ENCODE data around the gene MREG.

MREG gene, protein sequence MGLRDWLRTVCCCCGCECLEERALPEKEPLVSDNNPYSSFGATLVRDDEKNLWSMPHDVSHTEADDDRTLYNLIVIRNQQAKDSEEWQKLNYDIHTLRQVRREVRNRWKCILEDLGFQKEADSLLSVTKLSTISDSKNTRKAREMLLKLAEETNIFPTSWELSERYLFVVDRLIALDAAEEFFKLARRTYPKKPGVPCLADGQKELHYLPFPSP

DNA sequence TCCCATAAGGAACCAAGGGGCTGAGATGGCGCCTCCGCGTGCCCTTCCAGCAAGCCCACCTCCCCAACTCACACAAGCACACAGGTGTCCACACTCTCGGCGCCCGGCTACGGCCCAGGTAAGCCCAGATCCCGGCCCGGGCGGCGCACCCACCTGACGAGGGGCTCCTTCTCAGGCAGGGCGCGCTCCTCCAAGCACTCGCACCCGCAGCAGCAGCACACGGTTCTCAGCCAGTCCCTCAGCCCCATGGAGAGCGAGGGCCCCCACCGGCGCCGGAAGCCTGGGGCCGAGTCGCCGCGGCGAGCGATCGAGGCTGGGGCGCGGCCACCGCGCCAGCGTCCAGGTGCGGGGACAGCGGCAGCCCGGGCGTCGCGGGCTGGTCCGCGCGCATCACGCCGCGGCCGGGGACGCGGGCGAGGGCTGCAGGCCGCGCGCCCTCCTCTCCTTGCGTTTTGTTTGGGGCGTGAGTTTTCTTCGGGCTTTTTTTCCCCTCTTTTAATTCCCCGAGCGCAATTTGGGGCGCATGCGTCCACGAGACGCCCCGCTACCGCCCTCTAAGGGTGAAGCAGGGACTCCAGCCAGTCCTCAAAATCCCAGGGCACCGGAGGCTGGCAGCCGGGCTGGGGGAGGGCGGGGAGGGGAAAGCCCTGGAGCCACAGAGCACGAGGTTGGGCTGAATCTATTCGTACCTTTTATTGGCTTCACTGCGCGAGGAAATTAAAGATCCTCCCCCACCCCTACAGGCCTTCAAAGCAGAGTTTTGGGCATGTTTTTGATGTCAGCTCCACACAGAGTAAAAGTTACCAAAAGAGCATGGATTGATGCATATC lies at the start of gene MREG:
Gene MREG, minus strand, starts transcription at position 472 of the 830 bp plus-strand sequence. Its CDS starts 224 bp downstream, at position 248.
- peak; percentile 91 for DNase-seq

DNA sequence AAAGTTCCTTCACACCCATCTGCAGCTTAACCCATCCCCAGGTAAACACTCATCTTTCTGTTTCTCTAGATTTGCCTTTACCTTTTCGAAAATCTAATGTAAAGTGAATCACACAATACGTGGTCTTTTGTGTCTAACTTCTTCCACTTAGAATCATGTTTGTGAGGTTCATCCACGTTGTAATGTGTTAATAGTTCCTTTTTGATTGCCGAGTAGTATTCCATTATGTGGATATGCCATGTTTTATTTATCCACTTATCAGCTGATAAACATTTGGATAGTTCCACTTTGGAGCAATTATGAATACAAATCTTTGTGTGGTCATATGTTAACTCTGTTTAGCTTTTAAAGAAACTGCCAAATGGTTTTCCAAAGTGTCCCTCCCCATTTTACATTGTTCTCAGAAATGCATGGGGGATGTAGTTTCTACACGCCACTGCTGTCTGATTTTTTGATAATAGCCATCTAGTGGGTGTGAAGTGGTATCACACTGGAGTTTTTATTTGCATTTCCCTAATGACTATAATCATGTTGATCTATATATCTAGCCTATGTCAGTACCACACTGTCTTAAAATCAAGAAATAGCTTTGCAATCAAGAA lies 46.0 kb upstream of the MREG start:
- DNase-seq = no peak

DNA sequence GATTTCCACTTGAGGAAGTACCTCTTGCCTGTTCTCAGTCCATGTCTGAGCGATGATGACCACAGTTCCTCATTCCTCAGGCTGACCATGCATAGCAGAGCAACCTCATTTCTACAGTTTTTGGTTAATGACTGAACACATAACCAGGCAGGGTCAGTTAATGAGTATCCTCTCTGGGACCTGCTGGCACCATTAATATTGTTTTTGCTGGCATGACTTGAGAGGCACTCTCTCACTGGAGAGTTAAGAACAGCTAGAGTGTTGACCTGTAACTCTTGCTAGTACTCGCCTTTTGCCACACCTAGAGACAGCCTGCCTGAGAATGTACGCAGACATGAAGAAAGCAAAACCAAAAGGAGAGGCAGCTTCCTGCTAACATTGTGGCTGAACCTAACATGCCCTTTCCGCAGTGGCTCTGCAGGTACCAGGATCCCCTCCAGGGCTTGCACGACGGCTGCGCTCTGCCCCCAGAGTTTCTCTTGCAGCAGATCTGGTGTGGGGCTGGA lies 44.4 kb upstream of the MREG start:
- peak; percentile 67 for DNase-seq

DNA sequence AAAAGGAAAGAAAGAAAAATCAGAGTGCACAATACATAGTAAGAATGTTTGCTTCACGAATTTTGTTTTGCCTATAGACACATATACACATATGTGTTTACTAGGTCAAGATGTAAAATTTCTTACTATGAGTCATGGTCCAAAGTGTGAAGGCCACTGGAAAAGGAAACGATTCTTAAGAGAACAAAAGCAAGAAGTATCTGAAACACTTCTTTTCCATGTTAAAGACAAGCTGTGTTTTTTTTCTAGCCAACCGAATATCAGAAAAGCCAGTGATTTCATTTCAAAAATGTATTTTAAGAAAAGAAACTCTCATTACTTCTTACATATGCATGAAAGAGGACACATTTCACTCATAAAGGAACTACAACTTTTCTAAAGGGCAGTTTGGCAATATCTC lies 43.4 kb upstream of the MREG start:
- DNase-seq = peak; percentile 27

DNA sequence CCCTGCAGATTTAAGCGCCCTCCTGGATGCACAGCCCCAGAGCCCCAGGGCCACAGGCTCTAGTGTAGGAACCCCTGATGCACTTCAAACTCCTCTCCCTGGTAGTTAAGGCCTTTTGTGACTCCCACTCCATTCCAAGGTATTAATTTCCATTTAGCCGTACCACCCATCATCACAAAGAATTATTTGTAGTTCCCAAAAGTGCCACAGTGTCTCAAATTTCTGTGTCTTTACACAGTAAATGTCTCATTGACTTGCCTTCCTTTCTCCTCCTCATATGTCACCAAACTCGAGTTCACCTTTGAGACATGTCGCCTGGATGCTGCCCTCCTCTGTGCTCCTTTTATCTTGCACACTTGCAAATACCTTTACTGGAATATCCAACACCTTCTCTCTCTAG lies 42.3 kb upstream of the MREG start:
- no peak for DNase-seq

DNA sequence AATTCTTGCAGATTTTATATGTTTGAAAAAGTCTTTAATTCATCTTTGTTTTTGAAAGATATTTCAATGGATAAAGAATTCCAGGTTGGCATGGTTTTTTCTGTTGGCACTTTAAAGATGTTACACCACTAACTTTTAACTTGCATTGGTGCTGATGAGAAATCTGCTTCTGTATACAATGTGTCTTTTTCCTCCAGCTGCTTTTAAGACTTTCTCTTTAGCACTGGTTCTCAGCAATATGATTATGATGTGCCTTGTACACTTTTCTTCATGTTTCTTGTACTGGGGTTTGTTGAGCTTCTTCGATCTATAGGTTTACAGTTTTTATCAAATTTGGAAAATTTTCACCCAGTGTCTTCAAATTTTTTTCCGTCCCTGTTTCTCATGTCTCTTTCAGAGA lies 39.1 kb upstream of the MREG start:
- DNase-seq = no peak

DNA sequence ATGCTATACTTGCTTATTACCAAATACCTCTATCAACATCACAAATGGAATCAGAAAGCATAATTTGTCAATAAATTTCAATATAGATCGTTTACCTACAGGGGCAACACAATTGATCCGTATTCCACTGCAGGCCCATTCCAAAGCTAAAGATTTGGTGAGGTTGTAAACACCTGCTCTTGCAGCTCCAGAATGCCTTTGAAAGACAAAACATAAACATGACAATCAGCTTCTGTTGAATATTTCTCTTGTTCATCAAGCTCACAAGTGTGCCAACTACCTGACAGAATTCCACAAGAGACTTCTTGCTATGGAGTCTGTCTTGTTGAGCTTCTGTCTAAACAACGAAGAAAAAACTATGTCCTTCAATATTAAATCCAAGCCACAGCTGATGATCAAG lies 38.0 kb upstream of the MREG start:
- no peak for DNase-seq

DNA sequence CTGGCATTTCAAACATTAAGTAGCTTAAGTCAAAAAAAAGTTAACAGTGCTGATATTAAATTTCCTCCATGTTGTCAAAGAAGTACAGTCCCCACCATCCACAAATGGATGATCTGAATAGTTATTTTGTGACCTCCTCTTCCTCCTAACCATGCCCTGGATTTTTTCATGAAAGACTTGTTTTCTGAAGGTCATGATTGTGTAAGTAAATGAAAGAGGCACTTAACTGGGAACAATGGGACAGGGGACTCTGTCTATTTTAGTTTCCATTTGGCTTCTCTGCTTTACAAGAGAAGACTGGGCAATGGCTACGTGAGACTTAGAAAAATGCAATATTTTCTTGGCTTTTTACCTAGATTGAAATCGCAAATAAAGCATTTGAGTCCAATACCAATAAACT lies 36.1 kb upstream of the MREG start:
- DNase-seq = no peak

DNA sequence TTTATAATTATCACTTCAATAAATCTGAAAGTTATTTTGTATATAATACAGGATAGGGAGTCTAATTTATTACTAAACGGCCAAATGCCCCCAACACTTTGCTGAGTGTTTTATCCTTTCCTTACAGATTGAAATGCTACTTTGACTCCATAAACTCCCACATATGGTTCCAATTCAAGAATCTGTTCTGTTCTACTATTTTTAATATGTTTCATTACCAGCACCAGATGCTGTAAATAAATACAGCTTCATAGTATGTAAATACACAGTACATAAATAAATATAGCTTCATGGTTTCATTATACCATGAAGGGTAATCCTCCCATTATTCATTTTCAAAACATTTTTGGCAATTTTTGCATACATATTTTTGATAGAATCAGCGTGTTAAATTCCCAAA lies 34.0 kb upstream of the MREG start:
- DNase-seq = no peak

DNA sequence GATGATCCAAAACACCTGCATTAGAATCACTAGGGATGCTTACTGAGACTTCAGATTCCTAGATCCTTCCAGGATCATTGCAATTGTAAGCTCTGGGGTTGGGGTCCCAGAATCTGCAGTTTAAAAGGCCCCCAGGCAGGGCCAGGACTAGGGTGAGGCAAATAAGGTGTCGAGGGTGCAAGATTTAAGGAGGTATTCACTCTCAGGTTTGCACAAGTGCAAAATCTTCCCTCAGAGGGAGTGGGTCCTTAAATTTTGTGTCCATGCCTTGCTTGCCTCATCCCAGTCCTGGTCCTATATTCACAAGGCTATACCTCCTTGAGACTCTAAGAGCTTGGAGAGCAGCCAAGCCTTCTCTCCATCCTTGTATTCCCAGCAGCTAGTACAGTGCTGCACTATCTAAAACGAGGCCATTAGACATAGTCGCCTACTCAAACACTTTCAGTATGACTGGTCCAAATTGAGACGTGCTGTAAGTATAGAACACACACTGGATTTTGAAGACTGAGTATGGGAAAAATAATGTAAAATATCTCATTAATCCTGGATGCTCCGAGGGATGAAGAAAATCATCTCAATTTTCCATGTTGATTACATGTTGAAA lies 31.6 kb upstream of the MREG start:
- DNase-seq = peak; percentile 48

DNA sequence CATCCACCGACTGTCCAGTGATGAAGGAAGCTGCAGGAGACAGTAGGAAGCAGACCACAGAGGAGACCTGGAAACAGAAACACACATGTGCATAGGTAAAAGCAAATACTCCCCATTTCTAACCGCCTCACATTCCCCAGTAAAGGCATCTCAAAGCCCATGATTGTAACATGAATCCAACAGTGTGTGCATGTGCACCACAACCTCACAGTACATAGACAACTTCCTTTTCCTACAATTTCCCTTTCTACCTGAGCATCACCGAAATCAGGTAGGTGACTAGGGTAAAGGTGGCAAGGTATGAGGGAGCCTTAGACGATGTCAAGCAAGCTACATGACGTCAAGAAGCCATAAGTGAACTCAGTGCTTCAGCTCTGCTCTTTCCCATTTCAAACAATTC lies 30.6 kb upstream of the MREG start:
- no peak for DNase-seq

DNA sequence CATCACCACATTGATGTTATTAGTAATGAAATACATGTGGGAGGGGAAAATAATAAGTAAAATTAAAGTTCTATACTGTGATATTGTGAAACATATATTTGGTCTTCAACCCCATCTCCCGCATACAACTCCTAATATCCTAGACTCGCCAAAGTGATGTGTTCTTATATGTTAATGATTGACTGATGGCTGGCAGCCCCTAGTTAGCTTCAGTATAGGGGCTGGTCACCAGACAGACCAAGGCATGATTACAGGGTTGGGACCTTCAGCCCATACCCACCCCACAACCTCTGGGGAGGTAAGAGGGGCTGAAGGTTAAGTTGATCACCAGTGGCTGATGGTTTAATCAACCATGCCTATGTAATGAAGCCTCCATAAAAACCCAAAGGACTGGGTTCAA lies 28.1 kb upstream of the MREG start:
- no peak for DNase-seq

DNA sequence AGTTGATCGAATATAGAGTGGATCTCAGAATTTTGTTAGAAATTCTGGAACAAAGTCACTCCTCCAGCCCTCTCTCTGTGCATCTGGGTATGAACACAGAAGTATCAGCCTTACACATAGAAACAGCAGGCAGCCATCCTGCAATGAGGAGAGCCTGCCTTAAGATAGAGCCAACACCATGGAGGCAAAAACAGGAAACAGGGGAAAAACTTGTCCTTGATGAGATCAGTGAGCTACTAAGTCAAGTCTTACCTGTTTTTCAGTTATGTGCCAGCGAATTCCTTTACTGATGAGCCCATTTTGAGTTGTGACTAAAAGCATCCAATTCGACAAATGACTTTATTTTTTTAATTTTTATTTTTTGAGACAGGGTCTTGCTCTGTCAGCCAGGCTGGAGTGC lies 26.6 kb upstream of the MREG start:
- no peak for DNase-seq

DNA sequence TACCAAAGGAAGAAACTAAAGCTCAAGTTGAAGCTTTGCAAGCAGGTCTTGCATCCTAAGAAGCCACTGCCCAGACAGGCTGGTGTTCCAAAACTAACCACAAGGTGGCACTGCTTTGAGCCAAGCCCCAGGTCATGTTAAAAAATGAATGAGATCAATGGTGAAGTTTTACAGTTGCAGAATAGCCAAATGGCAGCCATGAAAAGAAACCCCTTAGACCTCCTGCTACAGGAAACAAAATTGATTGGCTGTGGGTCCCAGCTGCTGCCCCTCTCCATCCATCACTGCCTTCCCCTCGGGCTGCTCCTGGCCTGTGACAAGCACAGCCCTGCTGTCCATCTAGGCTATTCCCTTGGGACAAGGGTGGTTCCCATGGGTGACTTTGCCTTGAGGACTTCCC lies 20.7 kb upstream of the MREG start:
- DNase-seq = peak; percentile 85

DNA sequence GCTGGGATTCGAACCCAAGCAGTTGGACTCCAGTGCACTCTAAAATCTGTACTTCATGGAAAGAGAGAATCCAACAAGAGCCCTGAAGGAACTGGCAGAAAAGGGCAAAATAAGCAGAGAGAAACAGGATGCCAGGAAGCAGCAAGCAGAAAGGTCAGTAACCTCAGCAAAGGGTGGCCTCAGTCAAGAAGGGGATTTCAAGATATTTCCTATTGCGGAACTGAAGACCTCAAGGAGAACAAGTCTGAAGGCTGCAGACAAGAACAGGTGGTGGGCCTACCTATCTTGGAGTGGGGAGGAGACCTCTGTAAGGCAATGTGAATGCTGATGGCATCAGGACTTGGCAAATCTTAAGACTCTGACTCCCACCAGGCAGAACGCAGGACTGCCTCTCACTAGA lies 20.1 kb upstream of the MREG start:
- DNase-seq = no peak

DNA sequence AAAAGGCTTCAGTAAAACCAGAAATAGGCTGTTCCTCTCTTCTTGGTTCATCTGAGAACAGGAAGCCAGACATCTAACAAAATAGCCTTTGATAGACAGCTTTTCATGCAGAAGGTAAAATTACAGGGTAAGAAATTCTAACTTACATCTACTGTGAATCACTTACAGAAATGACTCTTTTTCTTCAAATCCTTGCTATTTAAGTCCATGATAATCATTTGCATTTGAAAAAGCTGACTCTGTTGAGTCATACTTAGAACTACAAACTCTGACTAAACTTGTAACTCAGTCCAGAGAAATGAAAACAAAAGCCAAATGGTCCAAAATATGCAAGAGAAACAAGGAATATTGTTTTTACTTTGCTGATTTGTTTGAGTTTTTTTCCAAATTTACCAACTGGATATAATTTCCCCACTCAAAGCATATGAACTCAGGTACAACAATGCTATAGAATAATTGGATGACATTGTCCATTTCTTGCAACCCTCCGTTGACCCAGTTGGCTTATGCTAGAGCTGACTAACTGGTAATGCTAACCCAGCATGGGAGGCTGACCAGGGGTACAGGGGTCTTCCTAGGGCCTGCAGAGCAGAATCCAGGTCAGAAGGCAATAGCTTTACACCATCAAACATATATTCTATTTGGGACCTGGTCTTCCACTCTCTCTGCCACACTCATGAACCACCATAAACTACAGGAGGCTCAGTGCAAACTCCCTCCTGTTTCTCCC lies 18.8 kb upstream of the MREG start:
- DNase-seq = peak; percentile 84

DNA sequence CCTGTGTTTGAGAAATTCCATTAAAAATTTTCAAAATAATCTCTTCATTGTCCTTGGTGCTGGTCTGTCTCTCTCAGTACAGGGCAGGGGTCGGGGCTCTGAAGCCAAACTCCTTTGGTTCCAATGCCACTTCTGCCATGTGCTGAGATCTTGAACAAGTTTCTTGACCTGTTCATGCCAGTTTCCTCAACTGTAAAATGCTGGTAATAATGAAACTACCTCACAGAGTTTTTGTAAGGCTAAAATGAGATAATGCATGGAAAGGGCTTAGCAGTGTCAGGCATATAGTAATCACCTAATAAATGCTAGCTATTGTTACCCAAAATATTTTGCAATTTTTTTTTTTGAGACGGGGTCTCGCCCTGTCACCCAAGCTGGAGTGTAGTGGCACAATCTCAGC lies 16.9 kb upstream of the MREG start:
- DNase-seq = peak; percentile 63

DNA sequence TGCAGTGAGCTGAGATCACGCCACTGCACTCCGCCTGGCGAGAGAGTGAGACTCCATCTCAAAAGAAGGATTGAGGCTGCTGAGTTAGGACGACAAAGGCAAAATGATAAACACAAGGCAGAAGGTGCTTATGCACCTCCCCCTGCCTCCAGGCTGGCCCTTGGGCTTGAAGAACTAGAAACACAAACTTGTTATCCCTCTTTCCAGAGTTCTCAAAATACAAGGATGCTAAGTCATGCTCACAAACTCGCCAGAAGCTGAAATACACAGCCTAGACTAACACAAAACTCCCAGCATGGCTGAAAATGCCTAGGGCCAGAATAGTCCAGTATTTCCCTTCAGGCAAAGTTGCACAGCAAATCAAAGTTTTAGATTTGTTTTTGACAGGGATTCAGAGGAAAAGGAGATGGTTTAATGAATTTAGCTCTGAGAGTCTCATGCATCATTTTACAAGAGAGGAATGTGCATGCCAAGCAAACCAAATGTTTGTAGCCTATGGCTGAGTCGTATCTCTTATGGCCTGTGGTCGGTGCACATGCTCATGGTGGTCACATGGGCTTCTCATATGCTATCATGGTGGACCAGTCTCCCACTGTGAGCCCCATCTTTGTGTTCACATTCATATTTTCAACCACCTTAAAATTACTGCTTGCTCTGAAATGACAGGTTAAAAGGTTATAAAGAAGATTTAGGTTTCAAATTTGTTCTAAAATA lies 16.2 kb upstream of the MREG start:
- DNase-seq = peak; percentile 48

DNA sequence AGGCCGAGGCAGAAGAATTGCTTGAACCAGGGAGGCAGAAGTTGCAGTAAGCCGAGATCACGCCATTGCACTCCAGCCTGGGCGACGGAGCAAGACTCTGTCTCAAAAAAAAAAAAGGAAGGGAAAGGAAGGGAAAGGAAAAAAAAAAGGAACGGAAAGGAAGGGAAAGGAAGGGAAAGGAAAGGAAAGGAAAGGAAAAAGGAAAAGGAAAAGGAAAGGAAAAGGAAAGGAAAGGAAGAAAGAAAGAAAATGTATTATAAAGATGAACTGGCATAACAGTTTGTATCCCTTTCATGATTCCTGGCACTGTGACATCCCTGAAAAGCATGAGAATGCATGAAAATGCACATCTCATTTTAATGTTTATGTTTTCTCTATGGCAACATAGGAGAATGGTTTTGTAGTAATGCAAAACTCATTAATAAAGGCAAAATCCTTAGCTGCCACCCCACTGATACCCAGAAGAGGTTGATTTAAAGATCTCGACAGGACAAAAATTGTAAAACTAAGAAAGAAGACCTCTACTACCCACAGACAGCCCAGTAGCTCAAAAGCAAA lies 11.5 kb upstream of the MREG start:
- DNase-seq = no peak

DNA sequence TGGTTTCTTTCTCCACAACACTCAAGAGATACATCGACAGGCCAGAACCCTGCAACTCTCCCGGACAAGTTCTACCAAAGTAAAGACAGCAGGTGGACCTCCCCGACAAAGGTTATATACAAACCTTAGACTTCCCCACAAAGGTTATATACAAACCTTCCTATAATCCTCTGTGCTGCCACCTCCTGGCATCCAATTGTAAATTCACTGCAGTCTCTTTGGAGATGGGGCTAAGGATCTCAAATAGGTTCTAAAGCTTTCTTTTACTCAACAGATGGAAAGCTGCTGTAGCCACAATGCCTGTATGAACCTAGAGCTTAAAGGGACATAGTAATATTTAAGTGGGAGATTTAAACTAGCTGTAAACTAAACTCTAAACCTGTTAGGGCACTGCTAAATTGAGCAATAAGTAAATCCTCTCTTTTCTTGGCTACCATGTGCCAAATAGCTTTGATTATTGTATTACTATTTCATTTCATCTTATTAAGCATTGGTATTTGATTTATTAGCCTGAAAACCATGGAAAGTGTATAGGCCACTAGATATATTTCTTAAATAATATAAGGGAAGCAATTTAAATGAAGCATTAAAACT lies 9.8 kb upstream of the MREG start:
- peak; percentile 69 for DNase-seq

DNA sequence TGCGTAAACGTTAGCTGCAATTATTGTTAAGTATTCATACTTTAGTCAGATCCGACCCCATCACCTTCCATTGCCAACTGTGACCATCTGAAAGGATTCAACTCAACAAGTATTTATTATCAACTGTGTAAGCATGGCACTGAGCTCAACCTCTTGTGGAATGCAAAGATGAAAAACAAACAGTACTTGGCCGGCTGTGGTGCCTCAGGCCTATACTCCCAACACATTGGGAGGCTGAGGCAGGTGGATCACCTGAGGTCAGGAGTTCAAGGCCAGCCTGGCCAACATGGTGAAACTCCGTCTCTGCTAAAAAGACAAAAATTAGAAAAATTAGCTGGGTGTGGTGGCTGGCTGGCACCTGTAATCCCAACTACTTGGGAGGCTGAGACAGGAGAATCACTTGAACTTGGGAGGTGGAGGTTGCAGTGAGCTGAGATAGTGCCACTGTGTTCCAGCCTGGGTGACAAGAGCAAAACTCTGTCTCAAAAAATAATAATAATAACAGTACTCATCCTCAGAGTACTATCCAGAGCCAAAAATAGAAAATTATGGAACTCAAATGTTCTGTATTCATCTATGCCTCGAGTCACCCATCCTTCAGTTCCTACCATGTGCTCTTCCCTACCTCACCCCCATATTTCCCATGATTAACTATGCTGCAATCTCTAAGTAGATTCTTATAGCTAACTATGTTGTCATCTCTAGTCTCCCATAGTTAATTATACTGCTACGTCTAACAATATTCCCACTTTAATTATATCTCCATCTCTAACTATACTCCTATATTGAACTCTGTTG lies 8.6 kb upstream of the MREG start:
- no peak for DNase-seq
